Smooth muscle cell (in vitro differentiated cells): ENCODE data around the gene PTPN23. TPM values are rescaled to one million over a fixed set of nuclear protein-coding genes. Genes with fewer than 3 reads are reported as not detected.
A peak's percentile ranks its signal among the peaks of the same experiment; 100 is the strongest.

Experiments used
- DNase-seq: peaks from one replicate; lab custom pipeline; 2025; ENCODE audit not compliant: unreplicated experiment; lab: John Stamatoyannopoulos, UW
- H2AFZ ChIP-seq: fragments of 200-600 bp; sonication (generic); 2 replicates; pipeline ENCODE4 v1.6.0; 2016; ENCODE audit warnings: antibody characterized with exemption, low read depth, mild to moderate bottlenecking
- H3F3A ChIP-seq: fragments of 200-600 bp; sonication (generic); 2 replicates; pipeline ENCODE4 v1.6.0; 2017; ENCODE audit warnings: antibody characterized with exemption, low read depth
- H3K27ac ChIP-seq: fragments of 200-600 bp; sonication (generic); 2 replicates; pipeline ENCODE4 v1.5.1; 2016; ENCODE audit warnings: low read depth, mild to moderate bottlenecking
- H3K27me3 ChIP-seq: fragments of 200-600 bp; sonication (generic); 2 replicates; pipeline ENCODE4 v1.6.1; 2016; ENCODE audit warnings: low read depth, mild to moderate bottlenecking
- H3K36me3 ChIP-seq: fragments of 200-600 bp; sonication (generic); 2 replicates; pipeline ENCODE4 v1.5.1; 2016; ENCODE audit warnings: low read depth
- H3K4me1 ChIP-seq: fragments of 200-600 bp; sonication (generic); 2 replicates; pipeline ENCODE4 v1.5.1; 2016; ENCODE audit warnings: low read depth
- H3K4me2 ChIP-seq: fragments of 200-600 bp; sonication (generic); 2 replicates; pipeline ENCODE4 v1.6.0; 2016; ENCODE audit warnings: mild to moderate bottlenecking
- H3K4me3 ChIP-seq: fragments of 200-600 bp; sonication (generic); 2 replicates; pipeline ENCODE4 v1.5.1; 2016; ENCODE audit warnings: mild to moderate bottlenecking
- H3K79me2 ChIP-seq: fragments of 200-600 bp; sonication (generic); 2 replicates; pipeline ENCODE4 v1.6.0; 2016; ENCODE audit warnings: low read depth, mild to moderate bottlenecking
- H3K9ac ChIP-seq: fragments of 200-600 bp; sonication (generic); 2 replicates; pipeline ENCODE4 v1.6.0; 2016; ENCODE audit warnings: low read depth
- H3K9me3 ChIP-seq: fragments of 200-600 bp; sonication (generic); replicated peaks from 2 replicates; pipeline ENCODE4 v1.5.1; 2016; ENCODE audit warnings: low read depth
- H4K20me1 ChIP-seq: fragments of 200-600 bp; sonication (generic); 2 replicates; pipeline ENCODE4 v1.6.0; 2016; ENCODE audit warnings: low read depth
- whole genome bisulfite sequencing: methylation state at CpG from one replicate; pipeline ENCODE4 v1.1.7; 2016; ENCODE audit warnings: low lambda C conversion rate; 5-methylcytosine and 5-hydroxymethylcytosine counted together
- polyA plus RNA-seq: library from polyadenylated mRNA; unstranded; fragments of >200 nt; fragmentation: Nextera tagmentation; extraction: Ambion mirVana; gene quantifications from 2 replicates; pipeline ENCODE4 v1.2.1, GENCODE V29; 2016
- total RNA-seq: library from RNA; depleted of rRNA; stranded (reverse); fragments of >200 nt; gene quantifications from 2 replicates; pipeline ENCODE4 v1.2.3, GENCODE V29; 2014
- TF ChIP-seq, protein P1 (sequence below): fragments of 200-600 bp; sonication (generic); IDR thresholded peaks from 2 replicates; pipeline ENCODE4 v1.5.1; 2017; ENCODE audit warnings: borderline replicate concordance, mild to moderate bottlenecking, antibody characterized with exemption; ENCODE audit not compliant: insufficient read depth, poor library complexity, severe bottlenecking

PTPN23 gene
- total and polyA plus RNA-seq, 2 experiments from 2014 or later = 7.2 to 17.1 TPM

DNA sequence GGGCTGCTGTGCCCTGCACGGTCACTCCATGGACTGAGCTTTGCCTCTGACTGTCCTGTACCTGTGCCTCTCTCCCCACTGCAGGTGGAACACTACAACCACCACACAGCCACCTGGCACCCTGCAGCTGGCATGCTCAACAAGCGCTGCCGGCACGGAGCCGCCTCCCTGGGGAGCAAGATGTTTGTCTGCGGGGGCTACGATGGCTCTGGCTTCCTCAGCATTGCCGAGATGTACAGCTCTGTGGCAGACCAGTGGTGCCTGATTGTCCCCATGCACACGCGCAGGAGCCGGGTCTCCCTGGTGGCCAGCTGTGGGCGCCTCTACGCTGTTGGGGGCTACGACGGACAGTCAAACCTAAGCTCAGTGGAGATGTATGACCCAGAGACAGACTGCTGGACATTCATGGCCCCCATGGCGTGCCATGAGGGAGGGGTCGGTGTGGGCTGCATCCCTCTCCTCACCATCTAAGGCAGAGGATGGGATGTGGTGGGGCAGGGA lies 37.3 kb upstream of the PTPN23 start:
- Histone ChIP-seq H3K9ac (no peak overlapping the region), H3K9me3 (no peaks in the 10 kb centered on the region), H3K79me2 (no peaks in the 10 kb centered on the region), H3K27ac (no peak overlapping the region), H3F3A (peaks cover 13% of the 10 kb centered on the region), H3K4me2 (no peak overlapping the region), H2AFZ (no peak overlapping the region), H3K27me3 (no peaks in the 10 kb centered on the region), H3K4me1 (peaks cover 5% of the 10 kb centered on the region), H4K20me1 (no peaks in the 10 kb centered on the region), H3K36me3 (no peaks in the 10 kb centered on the region), H3K4me3 (no peak overlapping the region)
- TF ChIP-seq, protein P1, sequence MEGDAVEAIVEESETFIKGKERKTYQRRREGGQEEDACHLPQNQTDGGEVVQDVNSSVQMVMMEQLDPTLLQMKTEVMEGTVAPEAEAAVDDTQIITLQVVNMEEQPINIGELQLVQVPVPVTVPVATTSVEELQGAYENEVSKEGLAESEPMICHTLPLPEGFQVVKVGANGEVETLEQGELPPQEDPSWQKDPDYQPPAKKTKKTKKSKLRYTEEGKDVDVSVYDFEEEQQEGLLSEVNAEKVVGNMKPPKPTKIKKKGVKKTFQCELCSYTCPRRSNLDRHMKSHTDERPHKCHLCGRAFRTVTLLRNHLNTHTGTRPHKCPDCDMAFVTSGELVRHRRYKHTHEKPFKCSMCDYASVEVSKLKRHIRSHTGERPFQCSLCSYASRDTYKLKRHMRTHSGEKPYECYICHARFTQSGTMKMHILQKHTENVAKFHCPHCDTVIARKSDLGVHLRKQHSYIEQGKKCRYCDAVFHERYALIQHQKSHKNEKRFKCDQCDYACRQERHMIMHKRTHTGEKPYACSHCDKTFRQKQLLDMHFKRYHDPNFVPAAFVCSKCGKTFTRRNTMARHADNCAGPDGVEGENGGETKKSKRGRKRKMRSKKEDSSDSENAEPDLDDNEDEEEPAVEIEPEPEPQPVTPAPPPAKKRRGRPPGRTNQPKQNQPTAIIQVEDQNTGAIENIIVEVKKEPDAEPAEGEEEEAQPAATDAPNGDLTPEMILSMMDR = no peak
- WGBS = 98% methylated on average over 17 of the region's 17 CpGs
- no peak for DNase-seq

DNA sequence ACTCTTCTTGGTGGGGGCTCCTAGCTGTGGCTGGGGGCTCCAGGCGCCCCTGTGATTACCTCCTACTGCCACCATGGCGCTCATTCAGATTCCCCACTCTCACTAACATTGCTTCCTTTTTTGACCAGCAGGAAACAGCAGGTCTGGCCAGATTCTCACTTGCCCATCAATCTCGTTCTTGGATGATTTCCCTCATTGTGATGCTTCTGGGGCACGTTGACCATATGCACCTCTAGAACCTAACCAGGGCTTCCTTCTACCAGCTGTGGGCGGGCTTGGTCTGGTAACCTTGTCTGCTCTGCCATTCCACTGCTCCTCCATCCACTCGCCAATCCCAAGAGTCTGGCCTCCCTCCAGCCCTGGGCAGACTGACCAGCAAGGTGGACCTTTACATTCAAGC lies 35.9 kb upstream of the PTPN23 start:
- 95% methylated on average over 6 of the region's 6 CpGs for WGBS
- Histone ChIP-seq H3K4me3 (no peak overlapping the region), H3K9ac (no peak overlapping the region)

DNA sequence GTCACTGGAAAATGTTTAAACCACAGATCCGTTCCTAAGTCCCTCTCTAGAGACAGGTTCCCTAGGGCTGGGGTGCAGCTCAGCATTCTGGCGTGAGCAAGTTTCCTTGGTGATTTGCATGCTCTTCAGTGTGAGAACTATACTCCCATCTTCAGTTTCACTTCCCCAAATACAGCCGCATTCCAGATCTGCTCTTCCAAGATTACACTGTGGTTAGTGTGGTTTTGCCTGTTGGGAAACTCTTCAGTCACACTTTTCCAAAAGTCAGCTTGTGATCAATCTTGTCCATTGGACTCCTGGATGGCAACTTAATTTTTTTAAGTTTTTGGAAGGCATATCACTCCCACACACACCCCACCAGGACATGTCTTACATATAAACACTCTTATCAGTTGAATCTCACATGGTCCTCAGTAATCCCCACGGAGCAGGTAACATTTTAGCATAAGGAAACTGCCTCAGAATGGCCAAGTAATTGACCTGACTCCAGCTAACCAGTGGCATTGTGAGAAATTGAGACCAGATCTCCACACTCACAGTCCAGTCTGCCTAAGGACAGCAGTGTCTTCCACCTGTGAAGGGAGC lies 33.5 kb upstream of the PTPN23 start:
- Histone ChIP-seq H2AFZ (no peak overlapping the region), H4K20me1 (no peaks in the 10 kb centered on the region), H3K4me2 (peak overlapping the region; percentile 45), H3F3A (peaks cover 13% of the 10 kb centered on the region), H3K9me3 (no peaks in the 10 kb centered on the region), H3K36me3 (no peaks in the 10 kb centered on the region), H3K79me2 (no peaks in the 10 kb centered on the region), H3K27me3 (no peaks in the 10 kb centered on the region), H3K9ac (no peak overlapping the region), H3K4me3 (no peak overlapping the region), H3K27ac (no peak overlapping the region), H3K4me1 (peaks cover 5% of the 10 kb centered on the region)
- TF ChIP-seq, protein P1 = no peak
- no peak for DNase-seq
- WGBS = 39% methylated on average over 4 of the region's 4 CpGs

More for the DNA sequence above, 35.9 kb upstream of the PTPN23 start:
- Histone ChIP-seq H3F3A (peaks cover 13% of the 10 kb centered on the region), H3K36me3 (no peaks in the 10 kb centered on the region), H2AFZ (no peak overlapping the region), H4K20me1 (no peaks in the 10 kb centered on the region), H3K27ac (no peak overlapping the region), H3K4me1 (peaks cover 5% of the 10 kb centered on the region), H3K79me2 (no peaks in the 10 kb centered on the region), H3K9me3 (no peaks in the 10 kb centered on the region), H3K4me2 (no peak overlapping the region), H3K27me3 (no peaks in the 10 kb centered on the region)
- TF ChIP-seq, protein P1 = no peak
- no peak for DNase-seq

DNA sequence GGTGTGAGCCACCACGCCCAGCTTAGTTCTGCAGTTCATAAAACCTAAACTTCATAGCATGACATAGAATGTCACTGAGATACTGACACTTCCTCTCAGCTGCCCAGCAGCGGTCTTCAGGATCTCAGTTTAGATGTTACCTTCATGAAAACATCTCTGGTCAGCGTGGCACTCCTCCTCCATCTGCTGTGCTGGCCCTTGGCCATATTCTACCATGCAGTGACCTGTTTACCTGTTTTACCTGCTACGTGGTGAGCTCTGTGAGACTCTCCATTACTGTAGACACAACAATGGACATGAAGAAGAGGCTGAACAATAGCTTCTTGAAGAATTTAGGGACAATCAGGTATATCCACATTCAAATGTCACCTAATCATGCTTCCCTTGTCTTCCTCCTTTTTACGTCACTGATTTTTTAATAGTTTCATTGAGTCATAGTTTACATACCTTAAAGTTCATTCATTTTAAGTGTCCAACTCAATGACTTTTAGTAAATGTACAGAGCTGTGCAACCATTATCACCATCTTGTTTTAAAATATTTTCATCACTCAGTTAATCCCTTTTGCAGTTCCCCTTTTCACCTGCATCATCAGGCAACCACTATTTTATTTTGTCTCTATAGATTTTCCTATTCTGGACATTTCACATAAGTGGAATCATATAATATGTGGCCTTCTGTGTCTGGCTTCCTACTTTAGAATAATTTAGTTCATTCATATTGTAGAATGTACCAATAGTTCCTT lies 32.2 kb upstream of the PTPN23 start:
- WGBS = 92% methylated on average over 5 of the region's 5 CpGs
- TF ChIP-seq, protein P1 = no peak
- no peaks in the 10 kb centered on the region for H4K20me1 ChIP-seq
- peaks cover 13% of the 10 kb centered on the region for H3F3A ChIP-seq
- no peaks in the 10 kb centered on the region for H3K27me3 ChIP-seq
- H3K9ac ChIP-seq = no peak overlapping the region
- H2AFZ ChIP-seq = no peak overlapping the region
- H3K4me1 ChIP-seq = peaks cover 5% of the 10 kb centered on the region
- no peaks in the 10 kb centered on the region for H3K9me3 ChIP-seq
- DNase-seq = no peak
- H3K4me2 ChIP-seq = no peak overlapping the region
- no peaks in the 10 kb centered on the region for H3K79me2 ChIP-seq
- no peak overlapping the region for H3K4me3 ChIP-seq
- peak overlapping the region; percentile 35 for H3K27ac ChIP-seq
- no peaks in the 10 kb centered on the region for H3K36me3 ChIP-seq
